Activated naive CD8-positive, alpha-beta T cell (primary cell): ENCODE measurements around the gene SERPINB5.

ENCODE experiments used
- H3K27ac Mint-ChIP-seq: one replicate; pipeline ENCODE4 v1.8.0; 2021; ENCODE audit warnings: mixed read lengths
- H3K27me3 Mint-ChIP-seq: one replicate; pipeline ENCODE4 v1.8.0; 2021; ENCODE audit warnings: mixed read lengths
- H3K36me3 Mint-ChIP-seq: one replicate; pipeline ENCODE4 v1.8.0; 2021; ENCODE audit warnings: mixed read lengths
- H3K4me1 Mint-ChIP-seq: one replicate; pipeline ENCODE4 v1.8.0; 2021; ENCODE audit warnings: low read depth, mixed read lengths
- H3K4me3 Mint-ChIP-seq: one replicate; pipeline ENCODE4 v1.8.0; 2021; ENCODE audit warnings: mild to moderate bottlenecking, mixed read lengths
- H3K9me3 Mint-ChIP-seq: one replicate; pipeline ENCODE4 v1.8.0; 2021; ENCODE audit warnings: low read depth, mixed read lengths

SERPINB5 gene

GRCh38 chr18:63528863-63529492 is 52.2 kb downstream of the SERPINB5 start:
- H3K9me3 Mint-ChIP-seq: no peaks in the 10 kb centered on the region
- H3K4me3 Mint-ChIP-seq: no peak overlapping the region
- peaks cover 4% of the 10 kb centered on the region for H3K27me3 Mint-ChIP-seq
- H3K27ac Mint-ChIP-seq: no peak overlapping the region
- no peaks in the 10 kb centered on the region for H3K4me1 Mint-ChIP-seq
- H3K36me3 Mint-ChIP-seq: no peaks in the 10 kb centered on the region

GRCh38 chr18:63532471-63532870 is 55.7 kb downstream of the SERPINB5 start:
- Mint-ChIP-seq H3K9me3 (no peaks in the 10 kb centered on the region), H3K27me3 (peaks cover 10% of the 10 kb centered on the region), H3K4me3 (no peak overlapping the region), H3K4me1 (no peaks in the 10 kb centered on the region), H3K36me3 (no peaks in the 10 kb centered on the region), H3K27ac (no peak overlapping the region)

GRCh38 chr18:63534615-63535014 is 57.9 kb downstream of the SERPINB5 start:
- Mint-ChIP-seq H3K27me3 (peaks cover 12% of the 10 kb centered on the region), H3K4me3 (no peak overlapping the region), H3K4me1 (no peaks in the 10 kb centered on the region), H3K36me3 (no peaks in the 10 kb centered on the region), H3K9me3 (no peaks in the 10 kb centered on the region), H3K27ac (no peak overlapping the region)

- H3K27ac Mint-ChIP-seq: no peak overlapping the region
- peaks cover 17% of the 10 kb centered on the region for H3K27me3 Mint-ChIP-seq
- no peaks in the 10 kb centered on the region for H3K9me3 Mint-ChIP-seq
- H3K36me3 Mint-ChIP-seq: no peaks in the 10 kb centered on the region
- no peak overlapping the region for H3K4me3 Mint-ChIP-seq
- no peaks in the 10 kb centered on the region for H3K4me1 Mint-ChIP-seq
These were observed 63.2 kb downstream of the SERPINB5 start for GRCh38 chr18:63539904-63540510.

GRCh38 chr18:63542069-63542468 is 65.3 kb downstream of the SERPINB5 start, which contains the start of gene SERPINB12:
Gene SERPINB12 (plus strand): TSS chr18:63542369. CDS start chr18:63556160, 13,791 bp downstream.
- no peaks in the 10 kb centered on the region for H3K9me3 Mint-ChIP-seq
- no peaks in the 10 kb centered on the region for H3K36me3 Mint-ChIP-seq
- H3K27me3 Mint-ChIP-seq: peaks cover 16% of the 10 kb centered on the region
- no peaks in the 10 kb centered on the region for H3K4me1 Mint-ChIP-seq
- H3K4me3 Mint-ChIP-seq: no peak within 1 kb of the TSS
- no peak within 1 kb of the TSS for H3K27ac Mint-ChIP-seq

GRCh38 chr18:63544017-63544416 is 67.3 kb downstream of the SERPINB5 start:
- H3K9me3 Mint-ChIP-seq: no peaks in the 10 kb centered on the region
- H3K27me3 Mint-ChIP-seq: peaks cover 15% of the 10 kb centered on the region
- H3K4me3 Mint-ChIP-seq: no peak overlapping the region
- H3K27ac Mint-ChIP-seq: no peak overlapping the region
- no peaks in the 10 kb centered on the region for H3K4me1 Mint-ChIP-seq
- H3K36me3 Mint-ChIP-seq: no peaks in the 10 kb centered on the region

GRCh38 chr18:63545000-63545399 is 68.2 kb downstream of the SERPINB5 start:
- H3K4me3 Mint-ChIP-seq: no peak overlapping the region
- peaks cover 12% of the 10 kb centered on the region for H3K27me3 Mint-ChIP-seq
- H3K9me3 Mint-ChIP-seq: no peaks in the 10 kb centered on the region
- no peak overlapping the region for H3K27ac Mint-ChIP-seq
- H3K36me3 Mint-ChIP-seq: no peaks in the 10 kb centered on the region
- no peaks in the 10 kb centered on the region for H3K4me1 Mint-ChIP-seq

- H3K4me1 Mint-ChIP-seq: no peaks in the 10 kb centered on the region
- no peaks in the 10 kb centered on the region for H3K9me3 Mint-ChIP-seq
- H3K27ac Mint-ChIP-seq: no peak overlapping the region
- peaks cover 10% of the 10 kb centered on the region for H3K27me3 Mint-ChIP-seq
- no peaks in the 10 kb centered on the region for H3K36me3 Mint-ChIP-seq
- no peak overlapping the region for H3K4me3 Mint-ChIP-seq
These were observed 73.3 kb downstream of the SERPINB5 start for GRCh38 chr18:63550068-63550467.

- Mint-ChIP-seq H3K9me3 (no peaks in the 10 kb centered on the region), H3K27me3 (peaks cover 9% of the 10 kb centered on the region), H3K4me1 (no peaks in the 10 kb centered on the region), H3K27ac (no peak overlapping the region), H3K36me3 (no peaks in the 10 kb centered on the region), H3K4me3 (no peak overlapping the region)
These were observed 75.0 kb downstream of the SERPINB5 start for GRCh38 chr18:63551769-63552168.

- Mint-ChIP-seq H3K4me3 (no peak overlapping the region), H3K9me3 (no peaks in the 10 kb centered on the region), H3K4me1 (no peaks in the 10 kb centered on the region), H3K27me3 (peaks cover 7% of the 10 kb centered on the region), H3K27ac (no peak overlapping the region), H3K36me3 (no peaks in the 10 kb centered on the region)
These were observed 75.8 kb downstream of the SERPINB5 start for GRCh38 chr18:63552581-63552980.

- no peaks in the 10 kb centered on the region for H3K36me3 Mint-ChIP-seq
- H3K4me3 Mint-ChIP-seq: no peak overlapping the region
- H3K27ac Mint-ChIP-seq: no peak overlapping the region
- H3K27me3 Mint-ChIP-seq: peaks cover 5% of the 10 kb centered on the region
- no peaks in the 10 kb centered on the region for H3K9me3 Mint-ChIP-seq
- H3K4me1 Mint-ChIP-seq: no peaks in the 10 kb centered on the region
These were observed 76.3 kb downstream of the SERPINB5 start for GRCh38 chr18:63553081-63553480.
